ENCODE data around the gene TRIM72.
A peak's percentile ranks its signal among the peaks of the same experiment; 100 is the strongest.
"Not testable (repeated sequence)": the region's sequence is repeated elsewhere in the genome, so short reads cannot be mapped to it uniquely, and the experiment has no call there.

Gene TRIM72

DNA sequence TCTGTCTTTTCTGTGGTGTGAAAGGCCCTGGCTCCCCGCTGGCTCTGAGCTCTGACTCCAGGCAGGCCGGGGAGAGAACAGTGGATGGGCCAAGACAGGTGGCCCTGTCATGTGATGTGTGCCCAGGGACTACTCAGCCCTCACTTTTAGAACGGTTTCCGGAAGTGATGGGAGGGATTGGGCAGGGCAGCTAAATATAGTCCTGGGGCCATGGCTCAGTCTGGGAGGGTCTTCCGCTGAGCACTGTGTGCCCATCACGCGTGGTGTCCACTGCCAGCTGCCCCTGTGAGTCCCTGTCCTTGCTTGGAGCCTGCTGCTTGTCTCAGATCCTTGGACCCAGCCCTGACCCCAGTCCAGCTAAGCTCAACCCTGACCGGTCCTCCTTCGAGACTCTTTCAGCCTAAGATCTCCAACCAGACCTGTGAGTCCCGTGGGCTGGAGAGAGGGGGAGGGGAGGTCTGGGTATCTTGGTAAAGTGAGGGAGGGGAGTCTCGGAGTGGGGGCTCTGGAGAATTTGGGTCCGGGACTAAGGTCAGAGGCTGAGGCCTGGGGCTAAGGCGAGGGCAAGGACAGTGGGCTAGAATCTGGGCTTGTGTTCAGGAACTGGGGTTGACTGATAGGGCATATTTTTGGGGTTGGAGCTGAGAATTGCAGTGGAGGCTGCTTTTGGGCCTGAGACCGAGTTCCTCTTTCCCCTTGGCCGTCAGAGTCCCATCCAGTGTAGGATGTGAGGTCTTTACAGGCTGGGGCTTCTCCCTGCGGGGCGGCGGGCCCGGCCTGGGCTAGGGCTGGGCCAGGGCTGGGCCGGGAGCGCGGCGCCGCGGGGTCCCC lies at the start of gene TRIM72:
TRIM72 (plus strand) TSS at position 243 of the 831 bp plus-strand sequence. CDS start 620 bp downstream, outside the sequence.
- H3K36me3 ChIP-seq (ENCODE audit: control insufficient read depth, insufficient read depth, low read length), result no peaks in the 10 kb centered on the region
- H3K27me3 ChIP-seq (ENCODE audit: control insufficient read depth, insufficient read depth, low read length), result peaks cover 62% of the 10 kb centered on the region
- no peak within 1 kb of the TSS for H3K27ac ChIP-seq (ENCODE audit: low read depth, low read length)
- H3K9me3 ChIP-seq (ENCODE audit: control insufficient read depth, insufficient read depth, low read depth, low read length), result no peaks in the 10 kb centered on the region
- peak within 1 kb of the TSS; percentile 61 for H3K4me3 ChIP-seq (ENCODE audit: low read depth, low read length)
- peaks cover 26% of the 10 kb centered on the region for H3K4me1 ChIP-seq (ENCODE audit: control insufficient read depth, insufficient read depth, low read length)
- H3K9ac ChIP-seq (ENCODE audit: low read length), result peak within 1 kb of the TSS; percentile 14

DNA sequence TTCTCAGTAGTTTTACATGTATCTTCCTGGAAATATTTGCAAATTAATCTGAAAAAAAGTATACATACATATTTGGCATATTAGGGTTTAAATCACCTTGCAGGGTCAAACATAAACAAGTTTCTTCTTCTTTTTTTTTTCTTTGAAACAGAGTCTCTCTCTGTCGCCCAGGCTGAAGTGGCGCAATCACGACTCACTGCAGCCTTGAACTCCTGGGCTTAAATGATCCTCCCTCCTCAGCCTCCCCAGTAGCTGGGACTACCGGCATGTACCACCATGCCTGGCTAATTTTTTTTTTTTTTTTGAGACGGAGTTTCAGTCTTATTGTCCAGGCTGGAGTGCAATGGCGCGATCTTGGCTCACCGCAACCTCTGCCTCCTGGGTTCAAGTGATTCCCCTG lies 46.6 kb upstream of the TRIM72 start:
- H3K4me1 ChIP-seq (ENCODE audit: control insufficient read depth, insufficient read depth, low read length), result peaks cover 3% of the 10 kb centered on the region; the same call in 1 of the 2 replicates
- H3K9ac ChIP-seq (ENCODE audit: low read length), result no peak overlapping the region
- no peak overlapping the region for H3K4me3 ChIP-seq (ENCODE audit: low read depth, low read length)
- H3K9me3 ChIP-seq (ENCODE audit: control insufficient read depth, insufficient read depth, low read depth, low read length), result no peaks in the 10 kb centered on the region
- H3K27ac ChIP-seq (ENCODE audit: low read depth, low read length), result no peak overlapping the region
- no peaks in the 10 kb centered on the region for H3K27me3 ChIP-seq (ENCODE audit: control insufficient read depth, insufficient read depth, low read length)
- no peaks in the 10 kb centered on the region for H3K36me3 ChIP-seq (ENCODE audit: control insufficient read depth, insufficient read depth, low read length)

DNA sequence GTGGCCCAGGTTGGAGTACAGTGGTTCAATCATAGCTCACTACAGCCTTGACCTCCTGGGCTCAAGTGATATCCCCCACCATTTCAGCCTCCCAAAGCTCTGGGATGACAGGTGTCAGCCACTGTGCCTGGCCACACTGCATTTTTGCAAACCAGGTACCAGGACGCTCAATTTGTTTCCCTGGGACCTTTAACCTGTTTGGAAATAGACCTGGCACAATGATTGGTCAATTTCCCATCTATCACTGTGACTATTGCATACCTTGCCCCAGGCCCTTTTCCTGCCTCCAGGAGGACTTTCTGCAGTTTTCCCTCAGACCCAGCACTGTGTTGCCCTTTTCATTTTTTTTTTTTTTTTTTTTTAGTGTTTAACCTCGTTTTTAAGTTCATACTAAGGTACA lies 45.1 kb upstream of the TRIM72 start:
- no peak overlapping the region for H3K9ac ChIP-seq (ENCODE audit: low read length)
- no peak overlapping the region for H3K27ac ChIP-seq (ENCODE audit: low read depth, low read length)
- H3K4me3 ChIP-seq (ENCODE audit: low read depth, low read length), result no peak overlapping the region
- H3K27me3 ChIP-seq (ENCODE audit: control insufficient read depth, insufficient read depth, low read length), result no peaks in the 10 kb centered on the region
- H3K36me3 ChIP-seq (ENCODE audit: control insufficient read depth, insufficient read depth, low read length), result no peaks in the 10 kb centered on the region
- peaks cover 3% of the 10 kb centered on the region; the same call in 1 of the 2 replicates for H3K4me1 ChIP-seq (ENCODE audit: control insufficient read depth, insufficient read depth, low read length)
- H3K9me3 ChIP-seq (ENCODE audit: control insufficient read depth, insufficient read depth, low read depth, low read length), result no peaks in the 10 kb centered on the region

GRCh38 chr16:31170048-31170447 lies 43.9 kb upstream of the TRIM72 start:
- H3K36me3 ChIP-seq (ENCODE audit: control insufficient read depth, insufficient read depth, low read length); H3K9ac ChIP-seq (ENCODE audit: low read length); H3K4me1 ChIP-seq (ENCODE audit: control insufficient read depth, insufficient read depth, low read length); H3K27me3 ChIP-seq (ENCODE audit: control insufficient read depth, insufficient read depth, low read length); H3K27ac ChIP-seq (ENCODE audit: low read depth, low read length); H3K4me3 ChIP-seq (ENCODE audit: low read depth, low read length); H3K9me3 ChIP-seq (ENCODE audit: control insufficient read depth, insufficient read depth, low read depth, low read length): not testable (repeated sequence)

DNA sequence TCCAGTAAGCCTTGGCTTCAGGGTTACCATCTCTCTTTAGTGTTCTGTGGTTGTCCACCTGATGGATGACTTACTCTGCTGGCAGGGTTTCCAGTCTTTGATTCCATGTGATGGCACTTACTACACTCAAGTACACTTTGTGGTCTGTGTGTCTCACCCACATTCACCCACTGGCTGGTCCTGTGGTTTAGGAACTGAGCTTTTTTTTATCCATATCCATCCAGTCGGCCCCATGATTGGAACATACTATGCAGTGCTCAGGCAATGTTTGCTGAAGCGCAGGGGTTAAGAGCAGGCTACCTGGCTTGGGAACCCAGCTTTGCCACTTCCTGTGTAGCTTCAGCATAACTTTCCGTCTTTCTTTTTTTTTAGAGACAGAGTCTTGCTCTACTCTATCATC lies 36.8 kb upstream of the TRIM72 start:
- Histone ChIP-seq H3K4me1 (ENCODE audit: control insufficient read depth, insufficient read depth, low read length) (peaks cover 3% of the 10 kb centered on the region; the same call in 1 of the 2 replicates), H3K9me3 (ENCODE audit: control insufficient read depth, insufficient read depth, low read depth, low read length) (no peaks in the 10 kb centered on the region), H3K36me3 (ENCODE audit: control insufficient read depth, insufficient read depth, low read length) (peaks cover 10% of the 10 kb centered on the region), H3K9ac (ENCODE audit: low read length) (no peak overlapping the region), H3K4me3 (ENCODE audit: low read depth, low read length) (no peak overlapping the region), H3K27me3 (ENCODE audit: control insufficient read depth, insufficient read depth, low read length) (no peaks in the 10 kb centered on the region), H3K27ac (ENCODE audit: low read depth, low read length) (no peak overlapping the region)

GRCh38 chr16:31179219-31179746 lies 34.6 kb upstream of the TRIM72 start:
- peak overlapping the region; percentile 92 for H3K4me3 ChIP-seq (ENCODE audit: low read depth, low read length)
- peaks cover 32% of the 10 kb centered on the region for H3K36me3 ChIP-seq (ENCODE audit: control insufficient read depth, insufficient read depth, low read length)
- no peaks in the 10 kb centered on the region for H3K27me3 ChIP-seq (ENCODE audit: control insufficient read depth, insufficient read depth, low read length)
- H3K4me1 ChIP-seq (ENCODE audit: control insufficient read depth, insufficient read depth, low read length), result peaks cover 7% of the 10 kb centered on the region; the same call in 1 of the 2 replicates
- peak overlapping the region; percentile 97 for H3K9ac ChIP-seq (ENCODE audit: low read length)
- peak overlapping the region; percentile 100 for H3K27ac ChIP-seq (ENCODE audit: low read depth, low read length)
- H3K9me3 ChIP-seq (ENCODE audit: control insufficient read depth, insufficient read depth, low read depth, low read length), result no peaks in the 10 kb centered on the region

DNA sequence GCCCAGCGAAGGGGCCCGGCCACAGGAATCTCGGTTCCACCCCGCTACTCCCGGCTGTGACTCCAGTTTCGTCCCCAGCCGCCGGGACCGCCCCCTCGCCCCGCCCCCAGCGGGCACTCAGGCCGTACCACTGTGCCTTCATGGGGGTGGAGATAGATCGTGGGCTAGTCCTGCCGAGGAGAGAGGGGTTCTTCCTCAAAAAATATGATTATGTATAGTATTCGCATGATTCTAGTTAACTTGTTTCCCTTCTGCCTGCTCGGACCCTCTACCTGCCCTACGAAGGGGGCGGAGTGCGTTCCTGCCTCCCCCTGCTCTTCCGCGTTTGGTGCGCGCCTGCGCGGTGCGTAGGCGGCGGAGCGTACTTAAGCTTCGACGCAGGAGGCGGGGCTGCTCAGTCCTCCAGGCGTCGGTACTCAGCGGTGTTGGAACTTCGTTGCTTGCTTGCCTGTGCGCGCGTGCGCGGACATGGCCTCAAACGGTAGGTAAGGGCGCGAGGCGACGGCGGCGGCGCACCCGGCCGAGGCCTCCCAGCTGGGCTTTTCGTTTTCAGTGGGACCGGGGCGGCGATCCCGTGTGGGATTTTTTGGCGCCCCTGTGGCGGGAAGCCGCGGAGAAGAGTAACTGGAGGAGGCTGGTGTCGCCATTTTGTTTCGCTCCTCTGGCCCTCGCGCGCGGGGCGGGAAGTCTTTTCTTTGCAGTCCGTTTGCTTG lies 34.0 kb upstream of the TRIM72 start, which contains the start of gene FUS:
FUS (plus strand) TSS at position 393 of the 713 bp plus-strand sequence; CDS start at position 469, 76 bp downstream.
- Histone ChIP-seq H3K4me3 (ENCODE audit: low read depth, low read length) (peak within 1 kb of the TSS; percentile 92), H3K9ac (ENCODE audit: low read length) (peak within 1 kb of the TSS; percentile 97), H3K9me3 (ENCODE audit: control insufficient read depth, insufficient read depth, low read depth, low read length) (no peaks in the 10 kb centered on the region), H3K27ac (ENCODE audit: low read depth, low read length) (peak within 1 kb of the TSS; percentile 100), H3K36me3 (ENCODE audit: control insufficient read depth, insufficient read depth, low read length) (peaks cover 38% of the 10 kb centered on the region), H3K4me1 (ENCODE audit: control insufficient read depth, insufficient read depth, low read length) (peaks cover 7% of the 10 kb centered on the region; the same call in 1 of the 2 replicates), H3K27me3 (ENCODE audit: control insufficient read depth, insufficient read depth, low read length) (no peaks in the 10 kb centered on the region)

- Histone ChIP-seq H3K27ac (ENCODE audit: low read depth, low read length) (peak overlapping the region; percentile 100), H3K9me3 (ENCODE audit: control insufficient read depth, insufficient read depth, low read depth, low read length) (no peaks in the 10 kb centered on the region), H3K4me1 (ENCODE audit: control insufficient read depth, insufficient read depth, low read length) (peaks cover 7% of the 10 kb centered on the region; the same call in 1 of the 2 replicates), H3K9ac (ENCODE audit: low read length) (peak overlapping the region; percentile 97), H3K27me3 (ENCODE audit: control insufficient read depth, insufficient read depth, low read length) (no peaks in the 10 kb centered on the region), H3K4me3 (ENCODE audit: low read depth, low read length) (peak overlapping the region; percentile 92), H3K36me3 (ENCODE audit: control insufficient read depth, insufficient read depth, low read length) (peaks cover 51% of the 10 kb centered on the region)
Measured at GRCh38 chr16:31181102-31181830, 32.7 kb upstream of the TRIM72 start.

- no peaks in the 10 kb centered on the region for H3K27me3 ChIP-seq (ENCODE audit: control insufficient read depth, insufficient read depth, low read length)
- H3K9ac ChIP-seq (ENCODE audit: low read length), result peak overlapping the region; percentile 97
- no peak overlapping the region for H3K27ac ChIP-seq (ENCODE audit: low read depth, low read length)
- H3K4me3 ChIP-seq (ENCODE audit: low read depth, low read length), result peak overlapping the region; percentile 92
- peaks cover 7% of the 10 kb centered on the region; the same call in 1 of the 2 replicates for H3K4me1 ChIP-seq (ENCODE audit: control insufficient read depth, insufficient read depth, low read length)
- no peaks in the 10 kb centered on the region for H3K9me3 ChIP-seq (ENCODE audit: control insufficient read depth, insufficient read depth, low read depth, low read length)
- H3K36me3 ChIP-seq (ENCODE audit: control insufficient read depth, insufficient read depth, low read length), result peaks cover 62% of the 10 kb centered on the region
Measured at GRCh38 chr16:31182391-31182790, 31.5 kb upstream of the TRIM72 start.
